RWPE1 (cell line): ENCODE results near the gene RARB.

Experiments used
- CTCF ChIA-PET: fragments of 350-600 bp; sonication (Branson Sonifier 250); formaldehyde crosslinking; extraction: SDS; loops from one replicate; lab custom pipeline; 2021; lab: Yijun Ruan, JAX
- POLR2A ChIA-PET: fragments of 400-600 bp; formaldehyde crosslinking; extraction: SDS; loops from one replicate; lab custom pipeline; 2020; ENCODE audit warnings: antibody characterized with exemption; ENCODE audit not compliant: low non-redundant PET; lab: Yijun Ruan, JAX
- DNase-seq: peaks from one replicate; pipeline ENCODE4 v3.0.0; 2012; ENCODE audit warnings: low spot score
- H3K27ac ChIP-seq: fragments of 450-650 bp; 2 replicates; pipeline ENCODE4 v1.5.1; 2017
- TF ChIP-seq, protein P1 (sequence below): fragments of 450-650 bp; conservative IDR thresholded peaks from 2 replicates; pipeline ENCODE4 v1.5.1; 2017; ENCODE audit warnings: low read depth, mild to moderate bottlenecking

RARB gene

DNA sequence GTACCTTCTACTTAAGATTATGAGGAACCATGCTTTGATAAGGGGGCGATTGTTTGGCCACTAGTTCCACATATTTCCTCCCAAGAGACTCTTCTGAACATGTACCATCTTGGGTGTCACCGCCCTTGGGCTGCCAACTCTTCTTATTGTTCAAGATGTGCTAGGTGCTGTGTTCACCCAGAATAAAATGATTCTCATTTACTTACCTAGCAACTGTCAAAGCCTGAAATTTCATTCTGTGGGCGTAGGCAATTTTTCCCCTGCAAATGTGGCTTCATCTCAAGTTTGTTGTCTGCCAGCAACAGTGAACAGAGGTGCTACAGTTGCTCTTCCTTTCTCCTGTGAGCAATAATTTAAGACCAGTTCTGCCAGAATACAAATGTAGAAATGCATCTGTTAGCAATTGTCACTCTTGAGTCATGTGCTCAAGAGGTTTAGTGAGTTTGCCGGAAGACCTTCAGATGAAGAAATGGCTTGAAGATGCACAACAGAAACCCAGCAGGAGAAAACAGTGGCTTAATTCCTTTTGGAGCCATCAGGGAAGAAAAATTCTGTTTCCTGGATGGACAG lies 41.3 kb upstream of the RARB start:
- ChIA-PET CTCF (no interaction called here), POLR2A (no interaction called here)
- TF ChIP-seq, protein P1, sequence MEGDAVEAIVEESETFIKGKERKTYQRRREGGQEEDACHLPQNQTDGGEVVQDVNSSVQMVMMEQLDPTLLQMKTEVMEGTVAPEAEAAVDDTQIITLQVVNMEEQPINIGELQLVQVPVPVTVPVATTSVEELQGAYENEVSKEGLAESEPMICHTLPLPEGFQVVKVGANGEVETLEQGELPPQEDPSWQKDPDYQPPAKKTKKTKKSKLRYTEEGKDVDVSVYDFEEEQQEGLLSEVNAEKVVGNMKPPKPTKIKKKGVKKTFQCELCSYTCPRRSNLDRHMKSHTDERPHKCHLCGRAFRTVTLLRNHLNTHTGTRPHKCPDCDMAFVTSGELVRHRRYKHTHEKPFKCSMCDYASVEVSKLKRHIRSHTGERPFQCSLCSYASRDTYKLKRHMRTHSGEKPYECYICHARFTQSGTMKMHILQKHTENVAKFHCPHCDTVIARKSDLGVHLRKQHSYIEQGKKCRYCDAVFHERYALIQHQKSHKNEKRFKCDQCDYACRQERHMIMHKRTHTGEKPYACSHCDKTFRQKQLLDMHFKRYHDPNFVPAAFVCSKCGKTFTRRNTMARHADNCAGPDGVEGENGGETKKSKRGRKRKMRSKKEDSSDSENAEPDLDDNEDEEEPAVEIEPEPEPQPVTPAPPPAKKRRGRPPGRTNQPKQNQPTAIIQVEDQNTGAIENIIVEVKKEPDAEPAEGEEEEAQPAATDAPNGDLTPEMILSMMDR = no peak
- no peak for DNase-seq
- no peak overlapping the region for H3K27ac ChIP-seq

DNA sequence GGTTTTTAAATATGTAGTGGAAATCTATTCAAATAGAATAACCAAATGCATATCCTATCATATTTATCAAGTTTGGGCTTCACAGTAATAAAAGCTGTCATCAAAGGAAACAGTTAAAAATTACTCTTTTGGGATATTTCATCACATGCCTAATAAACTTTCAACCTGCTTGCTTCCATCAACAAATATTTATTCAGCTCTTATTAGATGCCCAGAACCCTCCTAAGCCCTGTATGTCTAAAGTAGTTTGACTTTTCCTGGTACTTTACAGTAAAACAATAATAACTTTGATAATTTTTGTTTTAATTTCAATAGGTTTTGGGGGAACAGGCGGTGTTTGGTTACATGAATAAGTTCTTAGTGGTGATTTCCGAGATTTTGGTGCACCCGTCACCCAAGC lies 37.5 kb upstream of the RARB start:
- no peak overlapping the region for H3K27ac ChIP-seq
- ChIA-PET CTCF (no interaction called here), POLR2A (no interaction called here)
- DNase-seq = no peak
- TF ChIP-seq, protein P1 = no peak

DNA sequence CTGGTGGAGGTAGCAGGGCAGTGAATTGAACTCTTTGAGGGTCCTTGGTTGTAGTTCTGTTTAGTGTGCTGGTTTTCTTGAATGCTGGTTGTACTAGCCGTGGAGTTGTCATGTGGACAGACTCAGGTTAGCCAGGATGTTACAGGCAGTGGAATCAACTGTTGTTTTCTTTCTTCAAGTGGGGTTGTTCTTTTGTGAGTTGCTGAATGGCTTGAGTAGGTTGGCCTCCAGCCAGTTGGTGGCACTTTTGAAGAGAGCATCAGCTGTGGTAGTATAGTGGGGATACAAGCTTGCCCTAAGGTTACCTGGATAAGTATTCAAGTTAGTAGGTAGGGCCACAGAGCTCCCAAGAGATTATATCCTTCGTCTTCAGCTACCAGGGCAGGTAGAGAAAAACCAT lies 31.8 kb upstream of the RARB start:
- POLR2A ChIA-PET = no interaction called here
- CTCF ChIA-PET = no interaction called here
- TF ChIP-seq, protein P1 = no peak
- H3K27ac ChIP-seq = no peak overlapping the region
- DNase-seq = no peak

DNA sequence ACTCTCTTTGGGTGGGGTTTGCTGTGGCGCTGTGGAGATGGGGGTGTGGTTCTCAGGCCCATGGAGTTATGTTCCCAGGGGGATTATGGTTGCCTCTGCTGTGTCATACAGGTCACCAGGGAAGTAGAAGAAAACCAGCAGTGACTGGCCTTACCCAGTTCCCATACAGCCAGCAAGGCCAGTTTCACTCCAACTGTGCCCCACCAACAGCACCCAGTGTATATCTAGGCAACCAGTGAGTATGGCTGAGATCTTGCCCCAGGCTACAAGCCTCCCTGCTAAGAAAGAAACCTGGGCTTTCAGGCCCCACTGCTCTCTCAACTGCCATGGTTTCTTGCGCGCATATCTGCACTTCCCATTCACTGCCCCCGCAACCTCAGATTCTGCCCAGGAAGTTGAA lies 31.4 kb upstream of the RARB start:
- ChIA-PET POLR2A (no interaction called here), CTCF (no interaction called here)
- H3K27ac ChIP-seq = no peak overlapping the region
- DNase-seq = no peak
- TF ChIP-seq, protein P1 = no peak

DNA sequence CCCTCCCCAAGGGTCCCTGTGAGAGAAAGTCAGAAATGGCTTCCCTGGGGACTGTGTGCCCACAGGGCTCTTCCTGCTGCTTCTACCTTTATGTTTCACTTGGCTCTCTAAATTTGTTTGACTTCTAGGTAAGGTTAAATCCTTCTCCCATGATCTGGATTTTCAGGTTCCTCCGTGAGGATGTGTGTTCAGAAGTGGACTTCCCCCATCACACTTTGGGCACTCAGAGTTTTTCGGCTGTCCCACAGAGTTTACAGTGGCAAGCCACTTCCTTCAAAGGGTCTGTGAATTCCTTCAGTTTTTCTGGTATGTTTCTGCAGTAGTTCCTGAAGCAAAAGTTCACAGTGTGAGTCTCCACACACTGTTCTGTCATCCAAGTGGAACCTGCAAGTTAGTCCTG lies 30.9 kb upstream of the RARB start:
- TF ChIP-seq, protein P1 = no peak
- ChIA-PET POLR2A (no interaction called here), CTCF (no interaction called here)
- DNase-seq = no peak
- no peak overlapping the region for H3K27ac ChIP-seq

DNA sequence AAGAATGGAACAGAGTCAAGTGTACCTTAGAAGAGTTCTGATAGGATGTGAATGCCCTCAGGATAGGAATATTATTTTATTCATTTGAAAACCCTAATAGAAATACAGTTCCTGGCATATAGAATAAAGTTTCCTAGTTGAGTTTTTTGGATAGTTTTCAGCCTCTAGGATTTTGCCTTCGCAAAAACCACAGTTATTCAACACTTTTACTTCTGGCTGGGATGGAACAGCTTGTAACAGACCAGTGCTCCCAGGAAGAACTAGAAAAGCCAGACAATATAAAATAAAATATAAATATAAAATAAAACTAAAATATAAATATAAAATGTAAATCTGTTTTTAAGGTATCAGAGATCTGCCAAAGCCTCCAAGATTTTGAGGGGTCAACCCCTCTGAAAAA lies 27.5 kb upstream of the RARB start:
- ChIA-PET POLR2A (no interaction called here), CTCF (no interaction called here)
- TF ChIP-seq, protein P1 = no peak
- no peak for DNase-seq
- H3K27ac ChIP-seq = no peak overlapping the region
